ENCODE data around the gene COQ3.

- TF ChIP-seq EZH2 (IDR thresholded peaks at IDR 0.05; ENCODE audit: borderline replicate concordance) (no peak), CTCF (IDR thresholded peaks at IDR 0.05; ENCODE audit: poor library complexity) (peak; percentile 59), EZH2phosphoT487 (IDR thresholded peaks at IDR 0.05; ENCODE audit: low read depth, severe bottlenecking, unreplicated experiment) (no peak)
Observed at GRCh38 chr6:99425647-99426450, 31.9 kb upstream of the COQ3 start.

Measured in hepatocyte (in vitro differentiated cells).